HepG2 (cell line): Measurements from ENCODE around the gene CIAO2B. TPM values are rescaled to one million over a fixed set of nuclear protein-coding genes. Genes with fewer than 3 reads are reported as not detected.

Experiments
- ATAC-seq: fragments of 200-7000 bp; cut with Tn5 transposase; 3 replicates; pipeline ENCODE4 v1.9.1; 2020; ENCODE audit warnings: mild to moderate bottlenecking, moderate library complexity
- BruUV-seq: library from RNA; stranded (reverse); fragments of 400-500 nt; replicated peaks from 2 replicates; lab custom pipeline; 2021; lab: Mats Ljungman, UMichigan
- CTCF ChIA-PET: fragments of 300-600 bp; formaldehyde crosslinking; extraction: SDS; loops from one replicate; lab custom pipeline; 2021; ENCODE audit warnings: low total read pairs, inconsistent platforms, low intra/inter-chr PET ratio; lab: Yijun Ruan, JAX
- POLR2A ChIA-PET: fragments of 350-600 bp; sonication (Branson Sonifier 250); formaldehyde crosslinking; loops from one replicate; lab custom pipeline; 2020; ENCODE audit warnings: antibody characterized with exemption, inconsistent platforms; lab: Yijun Ruan, JAX
- DNase-seq: peaks from one replicate; pipeline ENCODE4 v3.0.0-alpha.2; 2015; ENCODE audit warnings: low spot score
- FAIRE-seq: peaks from 3 replicates; lab custom pipeline; 2011; peaks lifted over from hg19 to GRCh38; lab: Jason Lieb, UNC
- H2AFZ ChIP-seq: one replicate; pipeline ENCODE4 v1.6.1; 2011; ENCODE audit warnings: low read length, inconsistent platforms
- H3K27ac ChIP-seq: fragments of 300-600 bp; 3 replicates; pipeline ENCODE4 v1.8.0; 2011; ENCODE audit warnings: mixed run types, mild to moderate bottlenecking, mixed read lengths, low read length, inconsistent platforms; ENCODE audit not compliant: insufficient read depth; ENCODE audit errors: extremely low read length
- H3K27me3 ChIP-seq, 2 experiments: fragments of 200-600 bp in 1 of 2; 2 replicates in 1 of 2; 3 replicates in 1 of 2; pipeline versions ENCODE4 v1.6.0 to v1.8.0; 2011; ENCODE audit warnings: low read length in 2 of 2, mild to moderate bottlenecking in 2 of 2, moderate library complexity in 2 of 2, inconsistent platforms in 1 of 2; ENCODE audit not compliant: insufficient read depth in 2 of 2, control insufficient read depth in 1 of 2
- H3K36me3 ChIP-seq, 2 experiments: fragments of 200-600 bp in 1 of 2; replicated peaks in 1 of 2; 2 replicates in 1 of 2; 3 replicates in 1 of 2; pipeline versions ENCODE4 v1.5.1 to v1.8.0; 2011; ENCODE audit warnings: low read length in 2 of 2, inconsistent platforms in 1 of 2; ENCODE audit not compliant: insufficient read depth in 2 of 2, control insufficient read depth in 1 of 2
- H3K4me1 ChIP-seq: 2 replicates; pipeline ENCODE4 v1.5.1; 2012; ENCODE audit warnings: low read length, inconsistent platforms; ENCODE audit not compliant: insufficient read depth
- H3K4me2 ChIP-seq: 2 replicates; pipeline ENCODE4 v1.6.0; 2011; ENCODE audit warnings: low read depth, low read length, inconsistent platforms
- H3K4me3 ChIP-seq, 3 experiments: fragments of 200-600 bp in 1 of 3; sonication (generic), shearing (Covaris generic) in 1 of 3; replicated peaks in 1 of 3; 2 replicates each; pipeline ENCODE4 v1.5.1; 2011 to 2016; ENCODE audit warnings: low read length in 3 of 3, inconsistent platforms in 2 of 3, low read depth in 2 of 3, mild to moderate bottlenecking in 2 of 3, control low read depth in 1 of 3, mixed read lengths in 1 of 3; ENCODE audit not compliant: insufficient read depth in 1 of 3
- H3K79me2 ChIP-seq: one replicate; pipeline ENCODE4 v1.6.1; 2011; ENCODE audit warnings: low read length, inconsistent platforms; ENCODE audit not compliant: insufficient read depth
- H3K9ac ChIP-seq: 2 replicates; pipeline ENCODE4 v1.6.0; 2011; ENCODE audit warnings: mild to moderate bottlenecking, low read depth, low read length, inconsistent platforms; ENCODE audit not compliant: insufficient read depth
- H3K9me3 ChIP-seq: 2 replicates; pipeline ENCODE4 v1.5.1; 2012; ENCODE audit warnings: mild to moderate bottlenecking, low read length
- H4K20me1 ChIP-seq: 2 replicates; pipeline ENCODE4 v1.6.0; 2011; ENCODE audit warnings: inconsistent platforms, mild to moderate bottlenecking, low read length, moderate library complexity; ENCODE audit not compliant: insufficient read depth
- E2F1 ChIP-seq: sonication (generic); formaldehyde crosslinking; IDR thresholded peaks from 2 replicates; pipeline ENCODE4 v1.5.0; 2020; ENCODE audit warnings: missing genetic modification reagents
- FOSL2 ChIP-seq: sonication (generic); formaldehyde crosslinking; IDR thresholded peaks from 2 replicates; pipeline ENCODE4 v1.4.0; 2020; ENCODE audit warnings: missing genetic modification reagents
- NFKB2 ChIP-seq: sonication (generic); formaldehyde crosslinking; IDR thresholded peaks from 2 replicates; pipeline ENCODE4 v1.4.0; 2020; ENCODE audit warnings: missing genetic modification reagents, borderline replicate concordance
- PBX3 ChIP-seq: sonication (generic); formaldehyde crosslinking; IDR thresholded peaks from 2 replicates; pipeline ENCODE4 v1.8.1; 2023; ENCODE audit warnings: missing genetic modification reagents, inconsistent platforms, borderline replicate concordance
- RAD21 ChIP-seq: fragments of 450-650 bp; formaldehyde crosslinking; IDR thresholded peaks from 2 replicates; pipeline ENCODE4 v1.5.0; 2020; ENCODE audit warnings: mild to moderate bottlenecking
- STAG1 ChIP-seq: sonication (generic); formaldehyde crosslinking; IDR thresholded peaks from 2 replicates; pipeline ENCODE4 v1.4.0; 2020; ENCODE audit warnings: missing genetic modification reagents
- ZFY ChIP-seq: sonication (generic); formaldehyde crosslinking; IDR thresholded peaks from 2 replicates; pipeline ENCODE4 v1.4.0; 2020; ENCODE audit warnings: missing genetic modification reagents
- ZKSCAN1 ChIP-seq: fragments of 150-350 bp; IDR thresholded peaks from 2 replicates; pipeline ENCODE4 v1.6.1; 2014; ENCODE audit warnings: low read length
- ZNF501 ChIP-seq: sonication (generic); formaldehyde crosslinking; IDR thresholded peaks from 2 replicates; pipeline ENCODE4 v1.5.1; 2020; ENCODE audit warnings: mild to moderate bottlenecking, moderate library complexity, missing genetic modification reagents
- WGBS: methylation state at CpG from one replicate; pipeline ENCODE4 v1.1.6; 2017; ENCODE audit warnings: low lambda C conversion rate; 5-methylcytosine and 5-hydroxymethylcytosine counted together
- in situ Hi-C: cut with HindIII; loops from 2 replicates; pipeline ENCODE4 v1.10.0; 2017; ENCODE audit warnings: low pct_unique_long_range_greater_than_20kb; ENCODE audit not compliant: extremely low pct_ligation_motif_present
- intact Hi-C: fragments of 100-400 bp; cut with micrococcal nuclease; formaldehyde crosslinking; loops from one replicate; pipeline ENCODE4 v1.10.0; 2022; ENCODE audit not compliant: unreplicated experiment
- polyA plus RNA-seq, 8 experiments: library from polyadenylated mRNA; depleted of rRNA in 3 of 8; stranded (reverse) in 7 of 8; unstranded in 1 of 8; fragments of >200 nt; fragmentation: Illumina TruSeq in 4 of 8; extraction: Trizol in 4 of 8; gene quantifications; 2 replicates each; pipeline versions ENCODE4 v1.2.1 to v1.2.3, GENCODE V29; 2011 to 2016; ENCODE audit warnings: low read depth in 4 of 8, missing spikeins in 1 of 8, mixed read lengths in 1 of 8; ENCODE audit not compliant: insufficient read depth in 1 of 8
- total RNA-seq, 5 experiments: library from RNA; depleted of rRNA; stranded (reverse); fragments of >200 nt; fragmentation: Illumina TruSeq; extraction: Trizol; gene quantifications; 2 replicates each; pipeline ENCODE4 v1.2.3, GENCODE V29; 2016; ENCODE audit warnings: low read depth in 1 of 5
- TF ChIP-seq, protein P1 (sequence below): IDR thresholded peaks from 2 replicates; pipeline ENCODE4 v1.6.1; 2016; ENCODE audit warnings: mild to moderate bottlenecking

The CIAO2B gene
- total and polyA plus RNA-seq, 2 of the 13 experiments (the other 11 are each of a cell fraction or from before 2014, with no cell fraction given): 157 to 293 TPM

- TF ChIP-seq RAD21 (CRISPR knock-in tag) (peak; percentile 65), STAG1 (CRISPR knock-in tag) (peak; percentile 91), ZFY (no peak; the same call in 1 of the 2 replicates), E2F1 (CRISPR knock-in tag) (no peak), NFKB2 (CRISPR knock-in tag) (0 out of 2 replicates have a peak, but pooled peaks have one; percentile 44), ZNF501 (CRISPR knock-in tag) (0 out of 2 replicates have a peak, but pooled peaks have one; percentile 16)
- TF ChIP-seq, protein P1, sequence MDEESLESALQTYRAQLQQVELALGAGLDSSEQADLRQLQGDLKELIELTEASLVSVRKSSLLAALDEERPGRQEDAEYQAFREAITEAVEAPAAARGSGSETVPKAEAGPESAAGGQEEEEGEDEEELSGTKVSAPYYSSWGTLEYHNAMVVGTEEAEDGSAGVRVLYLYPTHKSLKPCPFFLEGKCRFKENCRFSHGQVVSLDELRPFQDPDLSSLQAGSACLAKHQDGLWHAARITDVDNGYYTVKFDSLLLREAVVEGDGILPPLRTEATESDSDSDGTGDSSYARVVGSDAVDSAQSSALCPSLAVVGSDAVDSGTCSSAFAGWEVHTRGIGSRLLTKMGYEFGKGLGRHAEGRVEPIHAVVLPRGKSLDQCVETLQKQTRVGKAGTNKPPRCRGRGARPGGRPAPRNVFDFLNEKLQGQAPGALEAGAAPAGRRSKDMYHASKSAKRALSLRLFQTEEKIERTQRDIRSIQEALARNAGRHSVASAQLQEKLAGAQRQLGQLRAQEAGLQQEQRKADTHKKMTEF (CRISPR knock-in tag): no peak
- TF ChIP-seq, all 625 proteins: peak for 13
Measured at GRCh38 chr16:66928702-66929388, 5.4 kb downstream of the CIAO2B start (continued).

DNA sequence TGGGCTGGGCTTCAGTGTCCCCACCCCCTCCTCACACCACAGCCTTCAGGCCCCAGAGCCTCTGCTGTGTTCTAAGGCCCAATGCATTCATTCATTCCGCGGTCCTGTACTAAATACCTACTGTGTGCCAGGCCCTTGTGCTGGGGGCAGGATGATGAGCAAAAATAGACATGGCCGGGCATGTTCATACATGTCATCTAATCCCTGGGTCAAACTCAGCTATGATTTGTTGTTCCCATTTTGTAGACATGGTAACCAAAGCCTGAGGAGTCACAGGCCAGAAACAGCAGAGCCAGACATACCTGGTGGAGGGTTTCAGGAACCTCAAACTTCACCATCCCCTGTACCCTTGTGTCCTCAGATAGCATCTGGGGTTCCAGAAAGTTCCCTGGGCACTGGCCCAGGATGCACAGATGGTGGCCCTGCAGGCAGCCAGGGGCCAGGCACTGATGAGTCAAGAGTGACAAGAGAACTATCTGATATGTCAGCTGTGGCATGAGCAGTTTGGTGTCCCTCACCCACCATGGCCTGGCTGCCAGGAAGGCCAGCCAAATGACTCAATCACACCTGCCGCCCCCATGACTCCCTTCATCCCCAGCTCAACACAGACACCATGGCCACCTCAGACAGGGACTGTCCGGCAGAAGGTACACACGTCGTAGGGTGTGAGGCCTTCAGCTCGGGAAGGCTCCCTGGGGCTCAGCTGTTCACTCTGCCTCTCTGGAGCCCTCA is 6.1 kb downstream of the CIAO2B start:
- no TSS peak for BruUV-seq
- Histone ChIP-seq H3K4me2 (no peak overlapping the region), H2AFZ (no peak overlapping the region), H3K79me2 (no peaks in the 10 kb centered on the region), H3K27me3 (peaks cover 5 to 18% of the 10 kb centered on the region in 2 experiments; a peak in 4 of 5 replicates), H3K9me3 (no peaks in the 10 kb centered on the region), H3K27ac (no peak overlapping the region), H3K4me3 (no peak overlapping the region), H3K9ac (no peak overlapping the region), H3K36me3 (peaks cover 0 to 5% of the 10 kb centered on the region in 2 experiments; a peak in 2 of 5 replicates), H4K20me1 (no peaks in the 10 kb centered on the region), H3K4me1 (peaks cover 65% of the 10 kb centered on the region)
- CTCF ChIA-PET: interaction anchor here (2.9 kb wide), 1 partner anchor 33 kb away, joined by 28 read pairs; no protein-coding TSS in a partner anchor
- WGBS: 93% methylated on average over 7 of the region's 8 CpGs
- DNase-seq: no peak
- POLR2A ChIA-PET: interaction anchor here (0.8 to 3.8 kb wide), 5 partner anchors 10 to 33 kb away, joined by 3 to 23 read pairs (median 10); partner anchors contain the start of gene CDH16
- TF ChIP-seq ZKSCAN1 (peak; percentile 48; the same call in 1 of the 2 replicates), FOSL2 (CRISPR knock-in tag) (0 out of 2 replicates have a peak, but pooled peaks have one; percentile 12), PBX3 (CRISPR knock-in tag) (no peak)
- no peak for FAIRE-seq
- no peak for ATAC-seq
- intact Hi-C loops (no loop called here), in situ Hi-C loops (no loop called here)
